Keratinocyte (primary cell): ENCODE data around the gene ZFYVE16. TPM values are rescaled to one million over a fixed set of nuclear protein-coding genes. Genes with fewer than 3 reads are reported as not detected.
A peak's percentile ranks its signal among the peaks of the same experiment; 100 is the strongest.

Experiments used
- DNase-seq: peaks from one replicate; pipeline ENCODE4 v3.0.0-alpha.2; 2011; ENCODE audit warnings: low read depth, missing footprints, low spot score
- FAIRE-seq: peaks from 2 replicates; lab custom pipeline; 2011; peaks lifted over from hg19 to GRCh38; lab: Jason Lieb, UNC
- H2AFZ ChIP-seq: 2 replicates; pipeline ENCODE4 v1.6.0; 2012; ENCODE audit warnings: low read length, control low read depth, inconsistent platforms; ENCODE audit not compliant: control insufficient read depth
- H3K27ac ChIP-seq: 2 replicates; pipeline ENCODE4 v1.5.1; 2011; ENCODE audit warnings: low read length; ENCODE audit not compliant: control insufficient read depth, insufficient read depth
- H3K27me3 ChIP-seq: 3 replicates; pipeline ENCODE4 v1.6.0; 2011; ENCODE audit warnings: low read length; ENCODE audit not compliant: control insufficient read depth, insufficient read depth; ENCODE audit errors: extremely low read depth
- H3K36me3 ChIP-seq, 2 experiments: 2 replicates in 1 of 2; 3 replicates in 1 of 2; pipeline ENCODE4 v1.5.1; 2011; ENCODE audit warnings: low read length in 2 of 2, mild to moderate bottlenecking in 1 of 2; ENCODE audit not compliant: control insufficient read depth in 2 of 2, insufficient read depth in 2 of 2; ENCODE audit errors: extremely low read depth in 1 of 2
- H3K4me1 ChIP-seq: 3 replicates; pipeline ENCODE4 v1.5.1; 2011; ENCODE audit warnings: low read length; ENCODE audit not compliant: control insufficient read depth, insufficient read depth; ENCODE audit errors: extremely low read depth
- H3K4me2 ChIP-seq: 3 replicates; pipeline ENCODE4 v1.6.0; 2011; ENCODE audit warnings: low read depth, low read length; ENCODE audit not compliant: control insufficient read depth, insufficient read depth; ENCODE audit errors: extremely low read depth
- H3K4me3 ChIP-seq, 3 experiments: fragments of 200-600 bp in 1 of 3; sonication (generic) in 1 of 3; 2 replicates in 2 of 3; 3 replicates in 1 of 3; pipeline ENCODE4 v1.5.1; 2011 to 2016; ENCODE audit warnings: low read length in 3 of 3, mild to moderate bottlenecking in 3 of 3, control low read depth in 2 of 3, inconsistent platforms in 1 of 3, low read depth in 1 of 3, mixed read lengths in 1 of 3, mixed run types in 1 of 3, moderate library complexity in 1 of 3; ENCODE audit not compliant: control insufficient read depth in 2 of 3, insufficient read depth in 2 of 3; ENCODE audit errors: extremely low read depth in 1 of 3
- H3K79me2 ChIP-seq: 2 replicates; pipeline ENCODE4 v1.6.0; 2012; ENCODE audit warnings: low read length; ENCODE audit not compliant: control insufficient read depth, insufficient read depth
- H3K9ac ChIP-seq: 3 replicates; pipeline ENCODE4 v1.6.0; 2011; ENCODE audit warnings: low read length; ENCODE audit not compliant: control insufficient read depth, insufficient read depth; ENCODE audit errors: extremely low read depth
- H3K9me1 ChIP-seq: 3 replicates; pipeline ENCODE4 v1.6.0; 2011; ENCODE audit warnings: low read length; ENCODE audit not compliant: control insufficient read depth, insufficient read depth; ENCODE audit errors: extremely low read depth
- H3K9me3 ChIP-seq: 2 replicates; pipeline ENCODE4 v1.5.1; 2012; ENCODE audit warnings: low read depth, low read length; ENCODE audit not compliant: control insufficient read depth
- H4K20me1 ChIP-seq: 3 replicates; pipeline ENCODE4 v1.6.0; 2011; ENCODE audit warnings: low read length; ENCODE audit not compliant: control insufficient read depth, insufficient read depth; ENCODE audit errors: extremely low read depth
- EZH2 ChIP-seq: IDR thresholded peaks from one replicate; pipeline ENCODE4 v1.6.1; 2012; ENCODE audit warnings: inconsistent platforms, mild to moderate bottlenecking, low read length, moderate library complexity
- dilution Hi-C: fragments of 300-500 bp; cut with MboI; formaldehyde crosslinking; loops from one replicate; pipeline ENCODE4 v1.7.0; 2020; ENCODE audit warnings: low sequenced_read_pairs; ENCODE audit not compliant: extremely low pct_ligation_motif_present
- polyA plus RNA-seq, 5 experiments: library from polyadenylated mRNA; depleted of rRNA in 3 of 5; stranded (reverse) in 3 of 5; stranded (forward) in 1 of 5; unstranded in 1 of 5; fragments of >200 nt; gene quantifications; 1 replicate in 1 of 5; 2 replicates in 3 of 5; 3 replicates in 1 of 5; pipeline versions ENCODE4 v1.2.1 to v1.2.3, GENCODE V29; 2011 to 2012; ENCODE audit warnings: missing spikeins in 2 of 5, low read depth in 1 of 5, low replicate concordance in 1 of 5
- TF ChIP-seq, protein P1 (sequence below), 3 experiments: IDR thresholded peaks in 1 of 3; conservative IDR thresholded peaks in 1 of 3; optimal IDR thresholded peaks in 1 of 3; 2 replicates in 2 of 3; 3 replicates in 1 of 3; pipeline versions ENCODE3 to v1.5.1; 2011; ENCODE audit warnings: low read length in 3 of 3, mild to moderate bottlenecking in 3 of 3, moderate library complexity in 2 of 3, control low read depth in 1 of 3, inconsistent platforms in 1 of 3; ENCODE audit not compliant: insufficient read depth in 2 of 3; ENCODE audit errors: extremely low read depth in 1 of 3

The ZFYVE16 gene
- polyA plus RNA-seq, 1 donor (not counting 4 experiments of a cell fraction or from before 2014, with no cell fraction given) = 13.5 TPM

DNA sequence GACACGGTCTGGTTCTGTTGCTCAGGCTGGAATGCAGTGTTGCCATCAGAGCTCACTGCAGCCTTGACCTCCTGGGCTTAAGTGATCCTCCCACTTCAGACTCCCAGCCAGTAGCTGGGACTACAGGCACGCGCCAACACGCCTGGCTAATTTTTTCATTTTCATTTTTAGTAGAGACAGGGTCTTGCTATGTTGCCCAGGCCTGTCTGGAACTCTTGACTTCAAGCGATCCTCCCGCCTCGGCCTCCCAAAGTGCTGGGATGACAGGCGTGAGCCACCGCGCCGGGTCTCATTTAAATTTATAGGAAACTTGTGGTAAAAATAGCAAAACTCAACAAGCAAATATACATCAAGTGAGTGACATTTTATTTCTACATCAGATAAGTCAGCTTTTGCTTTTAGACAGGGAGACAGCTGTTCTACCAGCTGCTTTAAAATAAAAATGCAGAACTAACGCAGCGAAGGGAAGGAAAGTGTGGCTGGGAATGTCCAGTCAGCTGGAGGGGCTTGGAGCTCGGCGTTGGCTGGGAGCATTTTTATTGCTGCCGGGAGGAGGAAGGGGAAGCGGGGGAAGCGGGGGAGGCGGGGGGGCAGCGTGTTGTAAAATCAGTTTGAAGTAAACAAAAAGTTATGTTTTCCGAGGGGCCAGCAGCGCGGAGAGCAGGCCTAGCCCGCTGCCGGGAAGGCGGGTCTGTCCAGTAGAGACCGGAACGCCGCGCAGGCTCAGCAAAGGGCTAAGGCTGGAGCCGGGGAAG is 707 bp upstream of the ZFYVE16 start:
- Histone ChIP-seq H3K9me1 (no peaks in the 10 kb centered on the region), H3K4me1 (peaks cover 8% of the 10 kb centered on the region)

DNA sequence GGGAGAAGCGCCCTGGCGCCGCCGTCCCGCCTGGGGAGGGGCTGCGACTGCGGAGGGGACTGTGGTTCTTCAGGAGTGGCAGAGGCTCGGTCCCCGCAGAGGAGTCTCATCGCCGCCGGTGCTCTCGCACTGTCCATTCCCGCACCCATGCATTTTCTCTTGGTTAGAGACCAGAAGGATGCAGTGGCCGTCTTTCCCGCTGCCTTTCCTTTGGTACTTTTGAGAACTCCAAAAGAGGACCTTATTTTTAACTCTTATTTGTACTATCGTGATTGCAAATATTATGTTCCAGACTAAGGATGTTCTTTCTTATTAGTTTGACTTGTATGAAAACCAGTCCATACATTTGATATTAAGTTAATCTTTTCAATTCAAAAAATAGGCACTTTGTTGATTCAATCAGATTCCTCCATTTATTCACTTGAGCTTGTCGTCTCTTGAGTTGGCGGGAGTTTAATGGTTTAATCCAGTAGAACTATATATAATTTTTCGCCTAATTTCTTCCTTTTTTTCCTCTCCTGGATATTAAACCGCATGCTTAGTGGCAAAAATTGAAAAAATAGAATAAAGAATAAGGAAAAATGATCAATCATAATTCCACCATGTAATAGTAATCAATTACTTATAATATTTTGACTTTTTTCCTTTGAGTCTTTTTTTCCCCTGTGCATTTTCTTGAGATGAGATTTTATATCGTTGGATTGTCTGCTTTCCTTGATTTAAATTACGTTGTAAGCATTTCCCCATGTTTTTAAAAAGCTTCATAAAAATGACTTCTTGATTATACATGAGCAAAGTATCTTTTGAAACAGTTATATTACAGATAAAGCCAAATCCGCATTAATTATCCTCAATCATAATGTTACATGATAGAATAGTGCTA is 861 bp downstream of the ZFYVE16 start:
- FAIRE-seq (no peak), DNase-seq (no peak)
- Histone ChIP-seq H2AFZ (peak overlapping the region; percentile 85), H3K27ac (peak overlapping the region; percentile 95), H3K9me3 (no peaks in the 10 kb centered on the region), H3K4me1 (peaks cover 8% of the 10 kb centered on the region), H3K36me3 (peaks cover 0 to 2% of the 10 kb centered on the region in 2 experiments), H4K20me1 (no peaks in the 10 kb centered on the region), H3K4me2 (peak overlapping the region; percentile 78), H3K27me3 (no peaks in the 10 kb centered on the region), H3K79me2 (peaks cover 44% of the 10 kb centered on the region), H3K4me3 (peak overlapping the region; percentile 90 to 96 (median 94)), H3K9ac (peak overlapping the region; percentile 94), H3K9me1 (no peaks in the 10 kb centered on the region)
- dilution Hi-C loops = no loop called here
- TF ChIP-seq EZH2 = no peak
- TF ChIP-seq, protein P1, sequence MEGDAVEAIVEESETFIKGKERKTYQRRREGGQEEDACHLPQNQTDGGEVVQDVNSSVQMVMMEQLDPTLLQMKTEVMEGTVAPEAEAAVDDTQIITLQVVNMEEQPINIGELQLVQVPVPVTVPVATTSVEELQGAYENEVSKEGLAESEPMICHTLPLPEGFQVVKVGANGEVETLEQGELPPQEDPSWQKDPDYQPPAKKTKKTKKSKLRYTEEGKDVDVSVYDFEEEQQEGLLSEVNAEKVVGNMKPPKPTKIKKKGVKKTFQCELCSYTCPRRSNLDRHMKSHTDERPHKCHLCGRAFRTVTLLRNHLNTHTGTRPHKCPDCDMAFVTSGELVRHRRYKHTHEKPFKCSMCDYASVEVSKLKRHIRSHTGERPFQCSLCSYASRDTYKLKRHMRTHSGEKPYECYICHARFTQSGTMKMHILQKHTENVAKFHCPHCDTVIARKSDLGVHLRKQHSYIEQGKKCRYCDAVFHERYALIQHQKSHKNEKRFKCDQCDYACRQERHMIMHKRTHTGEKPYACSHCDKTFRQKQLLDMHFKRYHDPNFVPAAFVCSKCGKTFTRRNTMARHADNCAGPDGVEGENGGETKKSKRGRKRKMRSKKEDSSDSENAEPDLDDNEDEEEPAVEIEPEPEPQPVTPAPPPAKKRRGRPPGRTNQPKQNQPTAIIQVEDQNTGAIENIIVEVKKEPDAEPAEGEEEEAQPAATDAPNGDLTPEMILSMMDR (optimal IDR thresholded peaks at IDR 0.05 in 1 of 3, IDR thresholded peaks at IDR 0.05 in 1 of 3, conservative IDR thresholded peaks at IDR 0.05 in 1 of 3; ENCODE audit: extremely low read depth in 1 of 3, insufficient read depth in 2 of 3, low read length in 3 of 3) = peak in 2 of 3 experiments; percentile 16 to 21

More for the DNA sequence above, 707 bp upstream of the ZFYVE16 start:
- H2AFZ ChIP-seq = peak overlapping the region; percentile 98
- peak overlapping the region; percentile 87 for H3K4me2 ChIP-seq
- peak overlapping the region; percentile 95 for H3K27ac ChIP-seq
- H3K79me2 ChIP-seq = peaks cover 35% of the 10 kb centered on the region
- dilution Hi-C loops = no loop called here
- no peak for FAIRE-seq
- no peaks in the 10 kb centered on the region for H4K20me1 ChIP-seq
- H3K9me3 ChIP-seq = no peaks in the 10 kb centered on the region
- H3K36me3 ChIP-seq = peaks cover 0 to 2% of the 10 kb centered on the region in 2 experiments
- DNase-seq = no peak
- H3K4me3 ChIP-seq = peak overlapping the region; percentile 90 to 96 (median 94)
- no peaks in the 10 kb centered on the region for H3K27me3 ChIP-seq
- no peak for TF ChIP-seq EZH2
- TF ChIP-seq, protein P1 (optimal IDR thresholded peaks at IDR 0.05 in 1 of 3, IDR thresholded peaks at IDR 0.05 in 1 of 3, conservative IDR thresholded peaks at IDR 0.05 in 1 of 3; ENCODE audit: extremely low read depth in 1 of 3, insufficient read depth in 2 of 3, low read length in 3 of 3) = no peak
- peak overlapping the region; percentile 94 for H3K9ac ChIP-seq
